Cardiac septum (tissue), 1 donor: ENCODE results near the gene FAM9B. TPM values are rescaled to one million over a fixed set of nuclear protein-coding genes. Genes with fewer than 3 reads are reported as not detected.
"Not testable (repeated sequence)": the region's sequence is repeated elsewhere in the genome, so short reads cannot be mapped to it uniquely, and the experiment has no call there.

Source experiments
- DNase-seq: peaks from one replicate; pipeline ENCODE4 v3.0.0-alpha.2; 2020; ENCODE audit warnings: low spot score
- intact Hi-C: fragments of 100-400 bp; cut with DNase I; formaldehyde crosslinking; loops from one replicate; pipeline ENCODE4 v1.14.0; 2022
- long read RNA-seq: library from polyadenylated mRNA; unstranded; transcript quantifications from one replicate; pipeline ENCODE4 v2.0.0, GENCODE V29; 2021
- total RNA-seq: library from RNA; stranded (reverse); fragmentation: NEBNext Ultra II Directional; extraction: Animal tissue kit (Norgen Biotek cat#: 25700); gene quantifications from one replicate; pipeline ENCODE4 v1.2.1, GENCODE V29; 2021
- donor health status: DM: no; HTN: no; CAD: no.

FAM9B gene
- total RNA-seq, result not detected
- long read RNA-seq, result 0 reads

DNA sequence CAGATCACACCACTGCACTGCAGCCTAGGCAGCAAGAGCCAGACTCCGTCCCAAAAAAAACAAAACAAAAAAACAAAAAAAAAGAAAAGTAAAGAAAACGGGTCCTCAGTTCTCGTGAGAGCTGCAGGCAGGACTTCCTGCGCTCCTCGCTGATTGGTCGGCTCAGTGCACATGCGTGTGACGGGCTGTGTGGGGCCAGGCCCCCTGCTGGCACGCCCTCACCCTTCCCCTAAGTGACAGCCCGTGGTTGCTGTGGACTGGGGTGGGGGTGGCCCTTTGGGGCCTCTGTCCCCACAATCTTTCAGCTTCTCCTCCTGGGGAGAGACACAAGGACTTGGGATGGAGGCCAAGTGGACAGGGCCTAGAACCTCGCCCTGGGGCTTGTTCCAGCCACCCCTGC, at the start of gene FAM9B:
TSS of gene FAM9B (minus strand) at position 139 of the 400 bp plus-strand sequence. CDS start 1,141 bp downstream, outside the sequence.
- no peak for DNase-seq
- intact Hi-C loops, result no loop called here

DNA sequence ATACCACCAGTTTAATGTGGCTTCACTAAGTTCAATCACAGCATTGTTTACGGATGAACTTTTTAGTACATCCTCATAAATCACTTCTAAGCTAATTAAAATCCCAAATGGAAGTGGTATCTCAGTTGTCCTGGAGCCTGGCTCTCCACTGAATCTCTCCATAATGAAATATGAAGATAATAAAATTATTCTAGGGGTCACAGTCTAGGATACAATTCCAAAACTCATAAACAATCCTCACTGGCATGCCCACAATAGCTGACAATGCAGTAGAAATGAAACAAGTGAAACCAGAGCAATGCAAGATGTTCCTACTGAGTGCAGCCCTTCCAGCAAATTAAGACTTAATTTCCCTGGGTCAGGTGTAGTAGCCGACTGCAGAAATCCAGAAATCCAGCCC, 47.3 kb upstream of the FAM9B start:
- DNase-seq, result no peak
- intact Hi-C loops, result no loop called here

DNA sequence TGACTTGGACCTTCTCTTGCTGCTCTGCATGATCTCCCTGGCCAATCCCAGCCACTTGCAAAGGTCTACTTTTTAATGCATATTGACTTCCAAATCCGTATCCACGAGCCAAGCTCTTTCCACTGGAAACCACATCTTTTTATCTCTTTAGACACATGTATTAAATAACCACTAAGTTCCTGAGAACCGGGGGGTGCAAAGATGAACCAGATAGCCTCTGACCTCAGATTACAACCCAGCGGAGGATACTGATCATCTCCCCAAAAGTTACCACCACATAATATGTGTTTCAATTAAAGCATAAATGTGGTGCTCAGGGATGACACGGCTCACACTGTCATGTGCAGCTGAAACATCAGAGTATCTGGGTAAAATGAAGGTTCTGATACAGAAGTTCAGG, 40.4 kb upstream of the FAM9B start:
- DNase-seq, result no peak
- intact Hi-C loops, result no loop called here

DNA sequence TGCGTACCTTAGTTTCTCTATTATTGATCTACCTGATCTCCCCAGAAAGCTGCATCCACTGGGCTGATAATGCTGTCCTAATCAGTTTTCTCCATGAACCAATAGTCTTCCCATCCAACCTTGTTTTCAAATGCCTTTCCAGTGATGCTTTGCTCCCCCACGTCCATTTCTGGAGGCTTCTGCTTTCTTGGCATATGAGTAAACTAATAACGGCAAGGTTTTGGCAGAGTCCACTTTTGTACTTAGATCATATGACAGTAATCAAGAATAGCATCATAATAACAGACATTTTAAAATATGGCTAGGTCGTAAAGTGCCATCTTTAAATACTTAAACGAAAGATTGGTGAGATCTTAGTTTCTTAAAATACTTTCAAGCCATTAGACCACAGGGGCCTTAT, 38.4 kb upstream of the FAM9B start:
- DNase-seq, result no peak
- intact Hi-C loops, result no loop called here

DNA sequence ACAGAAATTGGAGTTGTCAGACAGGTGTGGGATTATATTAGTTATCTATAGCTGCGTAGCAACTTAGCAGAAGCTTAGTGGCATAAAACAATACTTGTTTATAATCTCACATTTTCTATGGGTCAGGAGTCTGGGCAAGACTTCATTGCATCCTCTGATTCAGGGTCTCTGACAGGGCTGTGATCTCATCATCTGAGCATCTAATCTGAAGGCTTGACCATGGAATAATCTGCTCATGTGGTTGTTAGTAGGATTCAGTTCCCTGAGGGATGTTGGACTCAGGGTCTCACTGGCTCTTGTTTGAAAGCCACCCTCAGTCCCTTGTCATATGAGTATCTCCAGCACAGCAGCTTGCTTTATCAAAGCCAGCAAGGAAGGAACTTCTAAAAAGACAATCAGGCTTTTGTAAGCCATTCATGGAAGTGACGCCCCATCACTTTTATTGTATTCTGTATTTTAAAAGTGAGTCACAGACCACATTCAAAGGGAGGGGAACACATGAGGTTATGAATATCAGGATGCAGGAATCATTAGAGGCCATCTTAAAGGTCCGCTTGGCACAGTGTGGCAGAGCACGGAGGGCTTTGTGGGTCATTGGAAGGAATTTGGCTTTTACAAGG, 37.2 kb upstream of the FAM9B start:
- no peak for DNase-seq
- intact Hi-C loops, result no loop called here

DNA sequence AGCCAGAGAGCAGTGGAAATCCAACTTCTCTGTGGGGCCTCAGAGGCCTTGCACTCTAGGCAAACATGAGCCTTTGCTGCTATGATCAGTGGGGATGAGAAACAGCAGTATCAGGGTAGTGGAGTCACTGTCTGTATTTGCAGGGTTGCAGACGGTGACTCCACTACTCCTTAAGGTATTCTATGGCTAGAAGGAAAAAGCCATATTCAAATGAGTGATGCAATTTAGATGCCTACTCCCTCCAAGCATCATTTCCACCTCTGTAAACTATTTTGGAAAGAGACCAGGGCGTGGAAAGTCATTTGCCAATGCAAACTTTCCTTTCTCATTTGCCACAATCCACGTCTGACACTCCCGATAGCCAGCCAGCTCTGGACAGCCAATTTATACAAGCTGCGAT, 35.6 kb upstream of the FAM9B start:
- DNase-seq, result no peak
- intact Hi-C loops, result no loop called here

DNA sequence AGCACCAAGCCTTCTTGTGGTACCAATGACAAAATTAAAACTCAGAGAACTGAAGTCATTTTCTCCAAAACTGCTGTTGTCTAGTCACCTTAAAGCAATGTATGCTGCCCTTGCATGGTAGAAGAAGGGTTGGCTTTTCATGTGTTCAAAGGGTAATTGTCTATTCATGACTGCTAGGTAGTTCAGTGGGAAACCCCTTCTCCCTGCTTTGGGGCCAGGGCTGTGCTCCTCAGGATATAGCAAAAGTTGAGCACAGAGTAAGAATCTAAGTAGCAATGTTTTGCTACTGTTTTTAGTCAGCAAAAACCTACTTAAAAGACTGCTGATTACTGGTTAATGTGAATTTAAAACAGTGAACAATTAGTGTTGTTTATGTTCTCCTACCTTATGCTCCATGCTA, 30.8 kb upstream of the FAM9B start:
- no peak for DNase-seq
- intact Hi-C loops, result no loop called here

DNA sequence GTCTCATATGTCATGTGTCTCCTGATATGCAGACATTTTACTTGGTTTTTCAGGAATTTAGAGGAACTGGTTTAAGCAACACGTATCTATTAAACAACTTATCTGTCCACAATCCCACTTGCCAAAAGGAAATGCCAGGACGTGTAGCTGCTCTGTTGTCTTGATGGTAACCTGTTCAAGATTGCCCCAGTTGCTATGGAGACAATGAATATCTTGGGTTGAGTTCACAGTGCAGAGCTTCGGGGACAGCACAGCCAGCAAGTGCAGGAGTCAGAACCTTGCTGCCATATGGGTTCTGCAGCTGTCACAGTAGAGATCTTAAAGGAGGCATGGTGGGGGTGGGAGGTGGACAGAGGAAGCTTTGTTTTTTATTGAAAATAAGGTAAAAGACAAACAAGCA, 28.7 kb upstream of the FAM9B start:
- no peak for DNase-seq
- intact Hi-C loops, result no loop called here

DNA sequence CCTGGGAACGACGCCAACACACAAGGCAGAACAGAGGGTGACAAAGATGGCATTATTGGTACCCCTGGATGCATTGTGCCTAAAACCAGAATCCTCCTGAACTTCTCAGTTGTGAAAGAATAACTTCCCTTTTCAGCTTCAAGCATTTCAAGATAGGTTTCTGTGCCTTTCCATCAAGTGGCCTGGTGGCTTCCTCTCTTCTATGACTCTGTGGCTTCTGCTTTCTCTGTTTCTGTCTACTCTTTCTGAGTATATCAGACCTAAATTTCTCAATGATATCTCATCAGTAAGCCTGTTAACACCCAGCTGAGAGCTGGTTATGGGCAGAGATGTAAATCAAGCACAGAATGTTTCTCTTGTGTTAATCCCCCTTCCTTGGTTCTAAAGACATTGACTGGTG, 21.4 kb upstream of the FAM9B start:
- DNase-seq, result no peak
- intact Hi-C loops, result no loop called here

DNA sequence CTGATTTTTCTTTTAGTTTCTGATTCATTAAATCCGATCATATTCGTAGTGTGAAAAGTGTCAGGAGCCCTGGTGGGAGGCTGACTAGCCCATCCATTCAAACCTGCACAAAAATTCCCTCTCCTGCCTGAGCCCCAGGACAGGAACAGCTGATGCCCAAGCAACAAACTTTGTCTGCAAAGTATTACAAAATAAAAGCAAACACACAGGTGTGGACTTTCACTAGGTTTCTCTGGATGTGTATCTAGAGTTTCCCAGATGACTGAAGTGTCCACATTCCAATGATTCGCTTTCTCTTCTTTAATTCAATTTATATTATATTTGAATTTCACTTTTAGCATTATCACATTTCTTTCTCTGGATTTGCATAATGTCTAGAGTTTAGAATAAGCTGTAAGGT, 18.2 kb upstream of the FAM9B start:
- DNase-seq, result no peak
- intact Hi-C loops, result no loop called here

DNA sequence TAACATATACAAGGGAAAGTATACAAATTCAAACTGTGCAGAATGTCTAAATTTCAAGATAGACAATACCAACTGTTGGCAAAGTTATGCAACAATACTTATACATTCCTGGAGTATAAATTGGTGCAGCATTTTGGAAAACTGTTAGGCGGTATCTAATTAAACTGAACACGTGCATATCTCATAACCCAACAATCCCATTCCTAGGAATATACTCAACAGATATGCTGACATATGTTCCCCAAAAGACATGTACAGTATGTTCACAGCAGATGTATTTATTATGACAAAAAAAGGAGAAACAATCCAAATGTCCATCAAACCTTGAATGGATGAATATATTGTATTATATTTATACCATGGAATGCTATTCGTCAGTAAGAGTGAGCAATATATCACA, 16.4 kb upstream of the FAM9B start:
- intact Hi-C loops, result no loop called here
- DNase-seq, result no peak

DNA sequence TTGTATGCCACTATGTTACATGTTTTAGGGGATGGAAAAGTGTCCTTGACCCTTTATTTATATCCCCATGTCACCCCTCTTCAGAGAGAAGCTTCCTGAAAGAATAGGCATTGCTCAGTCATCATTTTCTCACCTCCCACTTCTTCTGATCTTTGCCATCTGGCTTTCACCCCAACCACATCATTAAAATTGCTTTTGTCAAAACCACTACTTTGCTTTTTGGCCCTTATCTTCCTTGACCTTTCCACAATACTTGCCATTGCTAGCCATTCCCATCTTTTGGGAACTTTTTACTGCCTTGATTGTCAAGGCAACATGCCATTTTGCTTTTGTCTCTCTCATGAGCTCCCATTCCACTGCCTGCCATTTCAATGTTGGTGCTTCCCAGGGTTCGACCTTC, 14.9 kb upstream of the FAM9B start:
- no peak for DNase-seq
- intact Hi-C loops, result no loop called here

DNA sequence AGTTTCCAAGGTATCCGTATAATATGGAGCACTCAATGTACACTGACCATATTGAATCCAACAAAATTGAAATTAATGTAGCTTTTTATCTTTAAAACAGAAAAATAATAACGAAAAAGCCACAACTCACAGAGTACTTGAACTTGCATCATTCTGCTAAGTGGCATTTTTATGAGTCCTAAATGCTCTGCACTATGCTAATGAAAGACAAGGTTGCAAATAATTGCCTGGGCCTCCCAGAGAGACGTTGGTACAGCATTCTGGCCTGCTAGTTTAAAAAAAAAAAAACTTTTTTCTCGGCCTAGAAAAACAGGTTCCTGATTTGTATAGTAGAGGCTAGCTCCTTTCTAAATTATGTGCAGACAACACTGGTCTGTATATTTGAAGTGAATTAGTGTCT, 4.3 kb upstream of the FAM9B start:
- DNase-seq, result no peak
- intact Hi-C loops, result no loop called here

DNA sequence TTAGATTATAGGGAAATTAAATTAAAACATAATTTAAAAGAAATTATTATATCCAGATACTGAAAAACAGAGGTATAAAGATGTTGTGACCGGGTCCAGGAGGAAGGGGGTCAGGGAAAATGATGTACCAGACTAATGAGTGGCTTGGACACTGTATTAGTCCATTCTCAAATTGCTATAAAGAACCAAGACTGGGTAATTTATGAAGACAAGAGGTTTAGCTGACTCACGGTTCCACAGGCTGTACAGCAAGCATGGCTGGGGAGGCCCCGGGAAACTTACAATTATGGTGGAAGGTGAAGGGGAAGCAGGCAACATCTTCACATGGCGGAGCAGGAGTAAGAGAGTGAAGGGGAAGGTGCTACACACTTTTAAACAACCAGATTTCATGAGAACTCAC, 3.4 kb upstream of the FAM9B start:
- no peak for DNase-seq
- intact Hi-C loops, result no loop called here

DNA sequence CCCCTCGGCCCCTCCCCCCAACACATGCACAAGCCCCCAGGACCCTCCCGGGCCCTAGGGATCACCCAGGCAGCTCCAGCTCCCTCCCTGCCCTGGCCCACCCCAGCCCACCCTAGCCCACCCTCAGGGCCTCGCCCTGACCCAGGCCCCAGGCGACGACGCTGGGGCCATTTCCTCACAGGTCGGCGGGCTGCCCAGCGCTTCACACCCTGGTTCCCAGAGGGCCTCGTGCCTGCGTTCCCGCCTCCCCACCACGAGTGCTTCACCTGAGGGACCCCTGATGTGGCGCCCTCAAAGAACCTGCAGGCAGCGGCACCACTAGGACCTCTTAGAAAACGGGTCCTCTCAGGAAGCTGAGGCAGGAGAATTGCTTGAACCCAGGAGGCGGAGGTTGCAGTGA, 341 bp downstream of the FAM9B start:
- DNase-seq, result no peak
- intact Hi-C loops, result no loop called here

DNA sequence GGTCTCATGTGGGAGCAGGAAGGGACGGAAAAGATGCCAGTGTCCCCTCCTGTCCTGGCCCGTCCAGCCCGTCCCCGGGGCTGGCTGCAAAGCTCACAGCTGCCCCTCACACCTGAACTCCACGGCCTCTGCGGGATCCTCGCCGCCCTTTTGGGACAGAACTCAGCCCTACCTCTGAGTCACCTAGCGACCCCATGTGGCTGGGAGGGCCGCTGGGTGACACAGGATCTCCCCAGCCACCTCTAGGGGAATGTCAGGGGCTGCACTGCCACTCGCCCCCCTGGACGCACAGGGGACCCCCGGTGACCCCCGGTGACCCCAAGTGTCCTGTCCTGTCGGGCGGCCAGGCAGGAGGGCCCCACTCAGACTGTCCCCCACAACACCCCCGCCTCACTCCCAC, 748 bp downstream of the FAM9B start:
- intact Hi-C loops, result no loop called here
- no peak for DNase-seq

DNA sequence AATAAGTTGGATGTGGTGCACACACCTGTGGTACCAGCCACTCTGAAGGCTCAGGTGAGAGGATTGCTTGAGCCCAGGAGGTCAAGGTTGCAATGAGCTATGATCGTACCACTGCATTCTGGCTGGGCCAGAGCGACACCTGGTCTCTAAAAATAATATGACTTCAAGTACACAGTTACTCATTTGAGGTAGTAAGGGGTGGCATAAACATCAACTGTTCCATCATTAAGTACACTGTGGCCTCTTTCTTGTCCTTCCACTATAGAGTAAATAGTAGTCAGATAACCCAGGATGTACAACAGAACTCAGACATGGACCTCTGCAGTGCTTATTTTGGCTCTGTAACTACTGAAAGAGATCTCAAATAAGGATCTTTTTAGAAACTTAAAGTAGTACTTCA, 10.6 kb downstream of the FAM9B start:
- intact Hi-C loops, result no loop called here
- DNase-seq, result no peak

DNA sequence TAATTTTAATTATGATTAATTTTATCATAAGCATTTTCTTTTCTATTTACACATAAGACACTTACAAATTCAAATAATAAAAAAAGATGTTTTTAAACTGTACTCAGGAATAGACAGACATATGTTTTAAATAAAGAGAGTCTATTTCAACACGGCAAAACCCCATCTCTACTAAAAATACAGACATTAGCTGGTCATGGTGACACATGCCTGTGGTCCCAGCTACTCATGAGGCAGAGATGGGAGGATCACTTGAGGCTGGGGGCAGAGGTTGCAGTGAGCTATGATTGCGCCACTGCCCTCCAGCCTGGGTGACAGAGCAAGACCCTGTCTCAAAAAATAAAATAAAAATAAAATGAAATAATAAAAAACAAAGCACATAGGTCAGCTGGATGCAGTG, 14.8 kb downstream of the FAM9B start:
- intact Hi-C loops, result no loop called here
- no peak for DNase-seq

DNA sequence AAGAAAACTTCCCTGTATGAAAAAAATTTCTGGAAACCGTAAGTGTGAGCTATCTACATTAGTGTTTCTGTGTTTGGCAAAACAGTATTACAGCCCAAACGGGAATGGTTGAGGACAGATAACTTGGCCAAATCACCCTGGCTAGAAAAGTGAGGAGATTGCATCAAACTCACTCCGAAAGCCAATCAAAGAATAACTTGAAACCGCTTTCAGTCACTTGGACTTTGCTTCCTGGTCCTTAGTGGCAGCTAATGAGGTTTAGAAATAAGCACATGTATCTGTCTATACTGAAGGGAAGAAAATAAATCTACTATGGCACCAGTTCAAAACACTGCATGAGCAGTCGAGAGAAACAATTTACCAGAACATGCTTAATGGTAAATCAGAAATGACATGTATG, 15.6 kb downstream of the FAM9B start:
- DNase-seq, intact Hi-C loops: not testable (repeated sequence)

DNA sequence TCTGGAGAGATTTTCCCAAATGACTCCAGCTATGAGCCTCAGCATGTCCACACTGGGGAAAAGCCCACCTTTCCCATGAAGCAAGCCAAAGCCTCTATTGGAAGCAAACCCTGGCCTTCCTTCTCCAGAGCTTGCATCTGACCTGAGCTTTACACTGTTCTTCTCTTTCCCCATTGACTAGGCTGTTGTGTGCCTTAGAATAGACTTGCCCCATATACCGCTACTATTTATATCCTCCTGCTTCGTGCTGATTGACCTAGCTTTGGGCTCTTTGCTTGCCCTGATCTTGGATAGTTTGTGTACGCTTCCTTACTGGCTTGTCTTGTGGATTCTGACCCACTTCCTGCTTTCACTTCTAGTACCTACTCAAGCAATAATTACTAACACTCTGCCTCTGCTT, 30.9 kb downstream of the FAM9B start:
- intact Hi-C loops, result no loop called here
- DNase-seq, result no peak

DNA sequence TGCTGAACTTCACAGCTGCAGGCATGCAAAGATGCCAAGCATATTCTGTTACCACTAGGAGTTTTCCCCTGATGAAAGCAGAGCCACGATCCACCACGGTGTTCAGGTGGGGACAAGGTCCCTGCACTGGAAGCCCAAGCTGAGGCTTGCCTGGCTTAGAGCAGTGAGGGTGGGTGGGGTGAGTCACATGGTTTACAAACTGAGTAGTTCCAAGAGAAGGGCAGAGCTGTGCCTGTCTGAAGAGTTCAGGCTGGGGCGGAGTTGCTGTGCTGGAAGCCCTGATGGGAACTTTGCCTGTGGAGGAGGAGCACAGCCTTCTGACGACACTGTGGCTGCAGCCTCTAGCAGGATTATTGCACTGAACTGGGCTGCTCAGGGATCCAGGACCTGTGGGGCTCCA, 45.5 kb downstream of the FAM9B start:
- no peak for DNase-seq
- intact Hi-C loops, result no loop called here

DNA sequence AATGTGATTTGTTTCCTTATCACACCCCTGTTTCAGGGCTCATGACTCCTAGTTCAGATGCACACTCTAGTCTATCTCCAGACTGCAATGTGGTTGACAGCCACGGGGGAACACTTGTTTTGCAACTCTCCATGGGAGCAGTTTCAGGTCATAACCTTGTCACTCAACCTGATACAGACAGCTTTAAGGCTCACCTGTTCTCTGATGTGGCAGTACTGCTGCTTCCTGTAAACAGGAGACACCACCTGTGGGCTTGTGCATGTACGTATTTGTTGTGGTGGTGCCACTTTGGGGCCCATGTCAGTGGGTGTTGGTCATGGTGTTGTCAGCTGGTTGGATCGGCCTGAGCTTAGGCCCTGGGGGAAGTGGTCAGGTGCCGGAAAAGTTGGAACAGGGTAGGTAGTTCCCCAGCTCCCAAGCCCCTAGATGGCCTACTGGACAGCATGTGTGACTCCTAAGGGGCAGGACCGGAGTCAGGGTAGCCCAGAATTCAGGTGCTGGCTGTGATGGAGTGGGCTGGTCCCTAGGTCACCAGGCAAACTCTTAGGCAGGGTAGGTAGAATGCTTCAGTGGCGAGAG, 46.2 kb downstream of the FAM9B start:
- no peak for DNase-seq
- intact Hi-C loops, result no loop called here
